8988T (cell line): ENCODE data around the gene CFAP46.
"Not testable (repeated sequence)": the region's sequence is repeated elsewhere in the genome, so short reads cannot be mapped to it uniquely, and the experiment has no call there.

Source experiments
- DNase-seq: peaks from one replicate; pipeline ENCODE4 v3.0.0; 2011

CFAP46 gene

GRCh38 chr10:132840698-132841614, 101.4 kb downstream of the CFAP46 start:
- no peak for DNase-seq

- no peak for DNase-seq
These were observed 103.3 kb downstream of the CFAP46 start for GRCh38 chr10:132839061-132839460.

- no peak for DNase-seq
These were observed 103.9 kb downstream of the CFAP46 start for GRCh38 chr10:132838346-132838970.

- no peak for DNase-seq
These were observed 104.5 kb downstream of the CFAP46 start for GRCh38 chr10:132837905-132838304.

- peak; percentile 84 for DNase-seq
These were observed 105.4 kb downstream of the CFAP46 start for GRCh38 chr10:132836832-132837540.

- DNase-seq = no peak
These were observed 106.0 kb downstream of the CFAP46 start for GRCh38 chr10:132836248-132836831.

GRCh38 chr10:132835848-132836233, 106.5 kb downstream of the CFAP46 start:
- no peak for DNase-seq

GRCh38 chr10:132834891-132835847, 107.2 kb downstream of the CFAP46 start:
- no peak for DNase-seq

- no peak for DNase-seq
These were observed 108.0 kb downstream of the CFAP46 start for GRCh38 chr10:132834311-132834761.

GRCh38 chr10:132833421-132834111, 108.8 kb downstream of the CFAP46 start:
- DNase-seq = no peak

GRCh38 chr10:132832186-132832969, 110.0 kb downstream of the CFAP46 start:
- DNase-seq = no peak

- no peak for DNase-seq
These were observed 113.0 kb downstream of the CFAP46 start for GRCh38 chr10:132829403-132829802.

GRCh38 chr10:132828681-132829080, 113.7 kb downstream of the CFAP46 start:
- DNase-seq = no peak

GRCh38 chr10:132827861-132828539, 114.4 kb downstream of the CFAP46 start:
- no peak for DNase-seq

GRCh38 chr10:132827423-132827789, 115.0 kb downstream of the CFAP46 start:
- DNase-seq = no peak

- DNase-seq = no peak
These were observed 115.6 kb downstream of the CFAP46 start for GRCh38 chr10:132826524-132827422.

GRCh38 chr10:132825783-132826523, 116.4 kb downstream of the CFAP46 start:
- not testable (repeated sequence) for DNase-seq

- no peak for DNase-seq
These were observed 122.3 kb downstream of the CFAP46 start for GRCh38 chr10:132820056-132820455.
